Caco-2 (cell line): ENCODE results near the gene AGTPBP1. TPM values are rescaled to one million over a fixed set of nuclear protein-coding genes. Genes with fewer than 3 reads are reported as not detected.

Source experiments
- BruUV-seq: library from RNA; stranded (reverse); fragments of 400-500 nt; replicated peaks from 2 replicates; lab custom pipeline; 2021; lab: Mats Ljungman, UMichigan
- CTCF ChIA-PET: fragments of 300-600 bp; sonication (Branson Sonifier 250); formaldehyde crosslinking; loops from one replicate; lab custom pipeline; 2022; ENCODE audit warnings: antibody characterized with exemption; lab: Charles Lee
- POLR2A ChIA-PET: fragments of 300-600 bp; sonication (Branson Sonifier 250); formaldehyde crosslinking; loops from one replicate; lab custom pipeline; 2022; ENCODE audit warnings: antibody characterized with exemption; lab: Charles Lee
- DNase-seq, 2 experiments: peaks; one replicate each; pipeline versions ENCODE4 v3.0.0 to v3.0.0-alpha.2; 2020 to 2022
- H3K27me3 ChIP-seq: replicated peaks from 2 replicates; pipeline ENCODE4 v1.6.0; 2011; ENCODE audit warnings: low read length; ENCODE audit not compliant: control insufficient read depth, insufficient read depth
- H3K36me3 ChIP-seq: 2 replicates; pipeline ENCODE4 v1.5.1; 2011; ENCODE audit warnings: low read length; ENCODE audit not compliant: control insufficient read depth, insufficient read depth
- H3K4me1 ChIP-seq: fragments of 250-450 bp; sonication (Bioruptor Pico); 2 replicates; pipeline ENCODE4 v1.5.1; 2020; ENCODE audit warnings: mild to moderate bottlenecking
- H3K4me3 ChIP-seq: 2 replicates; pipeline ENCODE4 v1.5.1; 2011; ENCODE audit warnings: low read depth, mild to moderate bottlenecking, control low read depth, low read length
- H3K9me3 ChIP-seq: fragments of 250-450 bp; sonication (Bioruptor Pico); 2 replicates; pipeline ENCODE4 v1.5.1; 2020; ENCODE audit warnings: mild to moderate bottlenecking, moderate library complexity
- H3K27ac Mint-ChIP-seq: one replicate; pipeline ENCODE4 v1.8.0; 2022; ENCODE audit warnings: mixed read lengths; ENCODE audit not compliant: unreplicated experiment
- H3K27me3 Mint-ChIP-seq: one replicate; pipeline ENCODE4 v1.8.0; 2022; ENCODE audit warnings: mixed read lengths; ENCODE audit not compliant: insufficient read depth, unreplicated experiment
- H3K36me3 Mint-ChIP-seq: one replicate; pipeline ENCODE4 v1.8.0; 2022; ENCODE audit warnings: mild to moderate bottlenecking, mixed read lengths; ENCODE audit not compliant: insufficient read depth, unreplicated experiment
- H3K4me1 Mint-ChIP-seq: one replicate; pipeline ENCODE4 v1.8.0; 2022; ENCODE audit warnings: low read depth, mixed read lengths; ENCODE audit not compliant: unreplicated experiment
- H3K4me3 Mint-ChIP-seq: one replicate; pipeline ENCODE4 v1.8.0; 2022; ENCODE audit warnings: mild to moderate bottlenecking, moderate library complexity, mixed read lengths; ENCODE audit not compliant: unreplicated experiment
- H3K9me3 Mint-ChIP-seq: one replicate; pipeline ENCODE4 v1.8.0; 2022; ENCODE audit warnings: mixed read lengths; ENCODE audit not compliant: unreplicated experiment
- CTCF ChIP-seq, 2 experiments: fragments of 200-600 bp in 1 of 2; IDR thresholded peaks; 1 replicate in 1 of 2; 2 replicates in 1 of 2; pipeline versions ENCODE4 v1.5.1 to v1.8.0; 2011 to 2022; ENCODE audit warnings: antibody characterized with exemption in 1 of 2, control low read depth in 1 of 2, inconsistent platforms in 1 of 2, low read depth in 1 of 2, low read length in 1 of 2, mild to moderate bottlenecking in 1 of 2, moderate library complexity in 1 of 2; ENCODE audit not compliant: insufficient read depth in 1 of 2, severe bottlenecking in 1 of 2, unreplicated experiment in 1 of 2
- intact Hi-C: fragments of 100-400 bp; cut with micrococcal nuclease; formaldehyde crosslinking; loops from one replicate; pipeline ENCODE4 v1.10.0; 2022; ENCODE audit not compliant: unreplicated experiment
- total RNA-seq: library from RNA; stranded (reverse); gene quantifications from 2 replicates; pipeline ENCODE4 v1.2.3, GENCODE V29; 2022

Gene AGTPBP1
- total RNA-seq, 1 experiment from 2014 or later, result 14.0 TPM

- ChIA-PET POLR2A (no interaction called here), CTCF (no interaction called here)
- intact Hi-C loops, result no loop called here
Observed at GRCh38 chr9:85515021-85515420, 226.7 kb downstream of the AGTPBP1 start.

GRCh38 chr9:85514256-85514655, 227.5 kb downstream of the AGTPBP1 start:
- POLR2A ChIA-PET, result no interaction called here

More at GRCh38 chr9:85515021-85515420, 226.7 kb downstream of the AGTPBP1 start:
- Mint-ChIP-seq H3K9me3 (no peaks in the 10 kb centered on the region), H3K27ac (no peak overlapping the region), H3K27me3 (peaks cover 4% of the 10 kb centered on the region), H3K4me3 (no peak overlapping the region), H3K36me3 (no peaks in the 10 kb centered on the region), H3K4me1 (no peaks in the 10 kb centered on the region)
- Histone ChIP-seq H3K36me3 (no peaks in the 10 kb centered on the region), H3K4me3 (no peak overlapping the region), H3K9me3 (no peaks in the 10 kb centered on the region), H3K27me3 (no peaks in the 10 kb centered on the region), H3K4me1 (no peaks in the 10 kb centered on the region)
- TF ChIP-seq CTCF (IDR thresholded peaks at IDR 0.05; ENCODE audit: insufficient read depth in 1 of 2, low read depth in 1 of 2, low read length in 1 of 2, severe bottlenecking in 1 of 2, unreplicated experiment in 1 of 2), result no peak
- DNase-seq, result no peak
- no TSS peak for BruUV-seq

GRCh38 chr9:85511746-85512145, 230.0 kb downstream of the AGTPBP1 start:
- intact Hi-C loops, result no loop called here
- Histone ChIP-seq H3K9me3 (no peaks in the 10 kb centered on the region), H3K4me1 (no peaks in the 10 kb centered on the region), H3K27me3 (no peaks in the 10 kb centered on the region), H3K36me3 (no peaks in the 10 kb centered on the region), H3K4me3 (no peak overlapping the region)
- Mint-ChIP-seq H3K27me3 (peaks cover 4% of the 10 kb centered on the region), H3K36me3 (no peaks in the 10 kb centered on the region), H3K4me3 (no peak overlapping the region), H3K4me1 (no peaks in the 10 kb centered on the region), H3K9me3 (no peaks in the 10 kb centered on the region), H3K27ac (no peak overlapping the region)
- BruUV-seq, result no TSS peak
- ChIA-PET CTCF (no interaction called here), POLR2A (no interaction called here)
- TF ChIP-seq CTCF (IDR thresholded peaks at IDR 0.05; ENCODE audit: insufficient read depth in 1 of 2, low read depth in 1 of 2, low read length in 1 of 2, severe bottlenecking in 1 of 2, unreplicated experiment in 1 of 2), result no peak
- DNase-seq, result no peak

More at GRCh38 chr9:85514256-85514655, 227.5 kb downstream of the AGTPBP1 start:
- no TSS peak for BruUV-seq
- intact Hi-C loops, result no loop called here
- H3K9me3 ChIP-seq, result no peaks in the 10 kb centered on the region
- H3K4me3 ChIP-seq, result no peak overlapping the region
- H3K36me3 ChIP-seq, result no peaks in the 10 kb centered on the region
- Mint-ChIP-seq H3K36me3 (no peaks in the 10 kb centered on the region), H3K4me1 (no peaks in the 10 kb centered on the region), H3K4me3 (no peak overlapping the region), H3K27me3 (peaks cover 4% of the 10 kb centered on the region), H3K9me3 (no peaks in the 10 kb centered on the region), H3K27ac (no peak overlapping the region)
- CTCF ChIA-PET, result no interaction called here
- H3K4me1 ChIP-seq, result no peaks in the 10 kb centered on the region
- no peak for DNase-seq
- no peaks in the 10 kb centered on the region for H3K27me3 ChIP-seq
- TF ChIP-seq CTCF (IDR thresholded peaks at IDR 0.05; ENCODE audit: insufficient read depth in 1 of 2, low read depth in 1 of 2, low read length in 1 of 2, severe bottlenecking in 1 of 2, unreplicated experiment in 1 of 2), result no peak
